Suppressor macrophage treated with lipopolysaccharide for 4 hours (primary cell): Measurements from ENCODE around the gene FES.
"Not testable (repeated sequence)": the region's sequence is repeated elsewhere in the genome, so short reads cannot be mapped to it uniquely, and the experiment has no call there.

Experiments used
- DNase-seq: peaks from one replicate; pipeline ENCODE4 v3.0.0-alpha.2; 2020

Gene FES

GRCh38 chr15:90862487-90862886 is 21.8 kb upstream of the FES start:
- DNase-seq = no peak

- DNase-seq = peak; percentile 87
These were observed 21.1 kb upstream of the FES start for GRCh38 chr15:90862964-90863778.

- DNase-seq = peak; percentile 59
These were observed 20.3 kb upstream of the FES start for GRCh38 chr15:90863987-90864386.

GRCh38 chr15:90864507-90864906 is 19.8 kb upstream of the FES start:
- DNase-seq = no peak

- DNase-seq = no peak
These were observed 18.6 kb upstream of the FES start for GRCh38 chr15:90865702-90866101.

- DNase-seq = no peak
These were observed 18.1 kb upstream of the FES start for GRCh38 chr15:90866161-90866715.

GRCh38 chr15:90866800-90867199 is 17.5 kb upstream of the FES start:
- no peak for DNase-seq

- peak; percentile 76 for DNase-seq
These were observed 16.0 kb upstream of the FES start, which contains the start of gene FURIN for GRCh38 chr15:90868261-90868689. Gene FURIN (plus strand): TSS chr15:90868588. CDS start chr15:90875741, 7,153 bp downstream.

GRCh38 chr15:90869140-90869541 is 15.2 kb upstream of the FES start:
- DNase-seq = no peak

- peak; percentile 96 for DNase-seq
These were observed 14.5 kb upstream of the FES start for GRCh38 chr15:90869601-90870353.

- DNase-seq = no peak
These were observed 13.8 kb upstream of the FES start for GRCh38 chr15:90870354-90871138.

- DNase-seq = peak; percentile 41
These were observed 13.1 kb upstream of the FES start for GRCh38 chr15:90871139-90871715.

- DNase-seq = peak; percentile 46
These were observed 12.4 kb upstream of the FES start for GRCh38 chr15:90871716-90872485.

- DNase-seq = peak; percentile 83
These were observed 11.7 kb upstream of the FES start for GRCh38 chr15:90872486-90873184.

GRCh38 chr15:90873488-90873997 is 10.8 kb upstream of the FES start:
- no peak for DNase-seq

GRCh38 chr15:90873998-90874605 is 10.2 kb upstream of the FES start:
- no peak for DNase-seq

- DNase-seq = not testable (repeated sequence)
These were observed 9.3 kb upstream of the FES start for GRCh38 chr15:90874986-90875385.

GRCh38 chr15:90875549-90875981 is 8.7 kb upstream of the FES start:
- no peak for DNase-seq

- no peak for DNase-seq
These were observed 8.3 kb upstream of the FES start for GRCh38 chr15:90876046-90876445.

- no peak for DNase-seq
These were observed 7.7 kb upstream of the FES start for GRCh38 chr15:90876512-90877170.
